H9 (cell line): ENCODE data around the gene HRAS. TPM values are rescaled to one million over a fixed set of nuclear protein-coding genes. Genes with fewer than 3 reads are reported as not detected.

ENCODE experiments used
- DNase-seq: peaks from one replicate; pipeline ENCODE4 v3.0.0-alpha.2; 2017
- H2AFZ ChIP-seq: one replicate; pipeline ENCODE4 v1.6.1; 2013; ENCODE audit warnings: mild to moderate bottlenecking, low read length, control low read depth, moderate library complexity
- H2AK5ac ChIP-seq: 2 replicates; pipeline ENCODE4 v1.6.1; 2013; ENCODE audit warnings: low read length, control low read depth, mixed read lengths; ENCODE audit not compliant: insufficient read length
- H2BK120ac ChIP-seq: one replicate; pipeline ENCODE4 v1.6.1; 2013; ENCODE audit warnings: low read depth, mild to moderate bottlenecking, low read length, control low read depth, inconsistent platforms; ENCODE audit not compliant: poor library complexity, severe bottlenecking
- H2BK12ac ChIP-seq: 2 replicates; pipeline ENCODE4 v1.6.1; 2013; ENCODE audit warnings: low read length, control low read depth, mixed read lengths, low read depth; ENCODE audit not compliant: insufficient read length
- H2BK15ac ChIP-seq: 2 replicates; pipeline ENCODE4 v1.6.1; 2013; ENCODE audit warnings: low read depth, low read length, control low read depth
- H2BK20ac ChIP-seq: one replicate; pipeline ENCODE4 v1.6.1; 2013; ENCODE audit warnings: low read depth, mild to moderate bottlenecking, low read length, control low read depth, inconsistent platforms; ENCODE audit not compliant: poor library complexity, severe bottlenecking
- H2BK5ac ChIP-seq: 2 replicates; pipeline ENCODE4 v1.6.1; 2013; ENCODE audit warnings: low read length, control low read depth, mixed read lengths; ENCODE audit not compliant: insufficient read length
- H3K14ac ChIP-seq: 2 replicates; pipeline ENCODE4 v1.6.1; 2013; ENCODE audit warnings: low read length, control low read depth; ENCODE audit not compliant: insufficient read depth
- H3K18ac ChIP-seq: 2 replicates; pipeline ENCODE4 v1.6.1; 2013; ENCODE audit warnings: low read depth, mild to moderate bottlenecking, mixed read lengths, low read length, control low read depth; ENCODE audit not compliant: insufficient read length
- H3K23ac ChIP-seq: 2 replicates; pipeline ENCODE4 v1.6.1; 2013; ENCODE audit warnings: low read length, control low read depth, mixed read lengths, low read depth; ENCODE audit not compliant: insufficient read length
- H3K23me2 ChIP-seq: 2 replicates; pipeline ENCODE4 v1.6.1; 2013; ENCODE audit warnings: low read depth, mild to moderate bottlenecking, mixed read lengths, low read length, control low read depth; ENCODE audit not compliant: insufficient read length, poor library complexity, severe bottlenecking
- H3K27ac ChIP-seq: 2 replicates; pipeline ENCODE4 v1.5.1; 2013; ENCODE audit warnings: low read length, control low read depth, mixed read lengths, low read depth; ENCODE audit not compliant: insufficient read length
- H3K27me3 ChIP-seq: 2 replicates; pipeline ENCODE4 v1.6.1; 2013; ENCODE audit warnings: low read length, control low read depth, inconsistent platforms; ENCODE audit not compliant: insufficient read depth
- H3K4ac ChIP-seq: 2 replicates; pipeline ENCODE4 v1.6.1; 2013; ENCODE audit warnings: low read depth, mild to moderate bottlenecking, control low read depth, inconsistent platforms, low read length, moderate library complexity
- H3K4me1 ChIP-seq: 2 replicates; pipeline ENCODE4 v1.6.1; 2013; ENCODE audit warnings: low read length, control low read depth, inconsistent platforms; ENCODE audit not compliant: insufficient read depth
- H3K4me2 ChIP-seq: 2 replicates; pipeline ENCODE4 v1.6.1; 2013; ENCODE audit warnings: low read length, control low read depth, mixed read lengths; ENCODE audit not compliant: insufficient read length, insufficient read depth
- H3K56ac ChIP-seq: 2 replicates; pipeline ENCODE4 v1.6.1; 2013; ENCODE audit warnings: low read depth, mild to moderate bottlenecking, mixed read lengths, low read length, control low read depth; ENCODE audit not compliant: insufficient read length
- H3K79me1 ChIP-seq: 2 replicates; pipeline ENCODE4 v1.6.1; 2013; ENCODE audit warnings: low read depth, mild to moderate bottlenecking, moderate library complexity, low read length, control low read depth, inconsistent platforms; ENCODE audit not compliant: insufficient read depth, poor library complexity, severe bottlenecking
- H3K79me2 ChIP-seq: 2 replicates; pipeline ENCODE4 v1.6.1; 2013; ENCODE audit warnings: low read length, control low read depth, inconsistent platforms; ENCODE audit not compliant: insufficient read depth
- H3K9ac ChIP-seq: 2 replicates; pipeline ENCODE4 v1.6.1; 2013; ENCODE audit warnings: low read length, control low read depth, mixed read lengths; ENCODE audit not compliant: insufficient read length; ENCODE audit errors: extremely low read depth
- H3K9me3 ChIP-seq: one replicate; pipeline ENCODE4 v1.6.1; 2013; ENCODE audit warnings: low read depth, low read length, inconsistent platforms; ENCODE audit not compliant: control insufficient read depth
- H3T11ph ChIP-seq: one replicate; pipeline ENCODE4 v1.6.1; 2013; ENCODE audit warnings: mild to moderate bottlenecking, low read length, control low read depth, inconsistent platforms
- H4K20me1 ChIP-seq: one replicate; pipeline ENCODE4 v1.6.1; 2013; ENCODE audit not compliant: control insufficient read depth, insufficient read length, insufficient read depth
- H4K5ac ChIP-seq: 2 replicates; pipeline ENCODE4 v1.6.1; 2013; ENCODE audit warnings: low read depth, mild to moderate bottlenecking, mixed read lengths, low read length, control low read depth; ENCODE audit not compliant: insufficient read length
- H4K8ac ChIP-seq: replicated peaks from 2 replicates; pipeline ENCODE4 v1.6.1; 2013; ENCODE audit warnings: low read length, control low read depth, mixed read lengths, low read depth; ENCODE audit not compliant: insufficient read length
- H4K91ac ChIP-seq: 2 replicates; pipeline ENCODE4 v1.6.1; 2013; ENCODE audit warnings: low read depth, mild to moderate bottlenecking, moderate library complexity, mixed read lengths, low read length, control low read depth; ENCODE audit not compliant: insufficient read length
- H3K27ac Mint-ChIP-seq, 3 experiments: 2 replicates in 2 of 3; 3 replicates in 1 of 3; pipeline ENCODE4 v1.8.0; 2020 to 2021; ENCODE audit warnings: mixed read lengths in 3 of 3, mild to moderate bottlenecking in 1 of 3, moderate library complexity in 1 of 3
- H3K27me3 Mint-ChIP-seq: 2 replicates; pipeline ENCODE4 v1.8.0; 2021; ENCODE audit warnings: low read depth, mild to moderate bottlenecking, moderate library complexity, mixed read lengths
- H3K36me3 Mint-ChIP-seq, 3 experiments: 2 replicates in 2 of 3; 3 replicates in 1 of 3; pipeline ENCODE4 v1.8.0; 2020 to 2021; ENCODE audit warnings: low read depth in 3 of 3, mixed read lengths in 3 of 3; ENCODE audit not compliant: insufficient read depth in 1 of 3
- H3K4me1 Mint-ChIP-seq, 2 experiments: 2 replicates each; pipeline ENCODE4 v1.8.0; 2020; ENCODE audit warnings: mixed read lengths in 2 of 2
- H3K4me3 Mint-ChIP-seq, 2 experiments: 2 replicates in 1 of 2; 3 replicates in 1 of 2; pipeline ENCODE4 v1.8.0; 2020 to 2021; ENCODE audit warnings: mild to moderate bottlenecking in 2 of 2, mixed read lengths in 2 of 2, moderate library complexity in 1 of 2
- H3K9me3 Mint-ChIP-seq, 2 experiments: 2 replicates in 1 of 2; 3 replicates in 1 of 2; pipeline ENCODE4 v1.8.0; 2020; ENCODE audit warnings: mild to moderate bottlenecking in 2 of 2, mixed read lengths in 2 of 2, moderate library complexity in 1 of 2
- CTCF ChIP-seq: fragments of 200-600 bp; sonication (generic); conservative IDR thresholded peaks from 3 replicates; pipeline ENCODE4 v1.8.0; 2021; ENCODE audit warnings: antibody characterized with exemption, mild to moderate bottlenecking
- WGBS: extraction: QIAGEN DNeasy Blood & Tissue Kit; methylation state at CpG from one replicate; pipeline ENCODE4 v1.1.7; 2013; ENCODE audit warnings: missing lambda C conversion rate, low lambda C conversion rate, mixed read lengths; ENCODE audit not compliant: insufficient read length; ENCODE audit errors: extremely low coverage; 5-methylcytosine and 5-hydroxymethylcytosine counted together
- total RNA-seq: library from RNA; stranded (reverse); gene quantifications from 2 replicates; pipeline ENCODE4 v1.2.1, GENCODE V29; 2021

The HRAS gene
- total RNA-seq, 1 experiment from 2014 or later: 61.8 TPM

DNA sequence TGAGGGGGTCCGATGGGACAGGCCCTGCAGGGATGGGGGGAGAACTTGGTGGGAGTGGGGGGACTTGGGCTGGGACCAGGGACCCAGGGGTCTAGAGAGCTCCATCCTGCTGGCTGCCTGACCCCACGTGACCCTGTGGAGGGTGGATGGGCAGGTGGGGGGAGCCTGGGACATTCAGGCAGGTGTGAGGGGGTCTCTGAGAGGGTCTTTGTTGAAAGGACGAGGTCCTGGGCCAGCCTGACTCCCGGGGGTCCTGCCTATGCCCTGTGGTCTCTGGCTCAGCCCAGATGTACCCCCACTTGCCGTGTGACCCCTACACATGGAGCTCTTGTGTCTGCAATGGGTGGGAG lies 9.4 kb upstream of the HRAS start:
- H2BK20ac ChIP-seq: no peak overlapping the region
- no CpG with 5 or more reads among the region's 5 CpGs for WGBS
- no peak overlapping the region for H3K27ac Mint-ChIP-seq

More for the DNA sequence above, 9.4 kb upstream of the HRAS start:
- DNase-seq: no peak
- H3T11ph ChIP-seq: no peak overlapping the region
- Mint-ChIP-seq H3K9me3 (peaks cover 0 to 2% of the 10 kb centered on the region in 2 experiments; a peak in 2 of 5 replicates), H3K27me3 (peaks cover 3% of the 10 kb centered on the region; the same call in 1 of the 2 replicates), H3K36me3 (peaks cover 2 to 7% (median 5%) of the 10 kb centered on the region in 3 experiments; a peak in 5 of 7 replicates), H3K4me1 (peaks cover 3 to 5% of the 10 kb centered on the region in 2 experiments; a peak in 2 of 4 replicates), H3K4me3 (no peak overlapping the region)
- no peak overlapping the region for H3K14ac ChIP-seq
- H4K5ac ChIP-seq: no peak overlapping the region
- no peak overlapping the region for H3K4me2 ChIP-seq
- no peak overlapping the region for H2BK5ac ChIP-seq
- H3K4ac ChIP-seq: no peak overlapping the region
- no peaks in the 10 kb centered on the region for H3K4me1 ChIP-seq
- no peak overlapping the region for H3K9ac ChIP-seq
- no peak overlapping the region for H3K56ac ChIP-seq
- no peak overlapping the region for H3K27ac ChIP-seq
- H3K23ac ChIP-seq: no peak overlapping the region
- no peaks in the 10 kb centered on the region for H3K23me2 ChIP-seq
- H2BK12ac ChIP-seq: no peak overlapping the region
- H2BK120ac ChIP-seq: no peak overlapping the region
- no peaks in the 10 kb centered on the region for H4K20me1 ChIP-seq
- no peak overlapping the region for H2AK5ac ChIP-seq
- no peak overlapping the region for H4K8ac ChIP-seq
- no peaks in the 10 kb centered on the region for H3K79me1 ChIP-seq
- no peaks in the 10 kb centered on the region for H3K27me3 ChIP-seq
- H2BK15ac ChIP-seq: no peak overlapping the region
- H3K9me3 ChIP-seq: no peaks in the 10 kb centered on the region
- no peak overlapping the region for H4K91ac ChIP-seq
- no peak overlapping the region for H3K18ac ChIP-seq
- TF ChIP-seq CTCF: no peak
- no peaks in the 10 kb centered on the region for H3K79me2 ChIP-seq
- no peak overlapping the region for H2AFZ ChIP-seq
